Loucy (cell line): ENCODE data around the gene ESYT2.

Experiments
- EZH2phosphoT487 ChIP-seq: fragments of 200-600 bp; IDR thresholded peaks from 2 replicates; pipeline ENCODE4 v1.6.1; 2018; ENCODE audit warnings: antibody characterized with exemption, mild to moderate bottlenecking, moderate library complexity, borderline replicate concordance
- TF ChIP-seq, protein P1 (sequence below): fragments of 200-600 bp; sonication (generic); conservative IDR thresholded peaks from 2 replicates; pipeline ENCODE4 v1.5.1; 2014; ENCODE audit warnings: mild to moderate bottlenecking, antibody characterized with exemption, low read length

DNA sequence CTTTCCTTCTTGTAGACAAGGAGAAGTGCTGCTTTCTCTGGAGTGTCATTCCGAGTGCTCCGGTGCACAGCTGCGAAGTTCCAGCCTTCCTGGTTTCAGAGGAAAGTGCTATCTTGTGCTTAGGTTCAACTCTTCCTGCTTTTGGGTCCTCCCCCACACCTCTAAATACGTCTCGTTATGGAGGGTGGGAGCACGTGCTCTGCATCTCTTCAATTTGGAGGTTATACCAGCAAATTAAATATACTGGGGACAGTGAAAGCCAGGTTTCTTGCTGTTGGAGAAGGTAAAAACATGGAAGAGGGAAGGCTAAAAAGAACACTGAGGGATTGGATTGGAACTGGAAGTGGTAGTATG is 2.4 kb upstream of the ESYT2 start:
- TF ChIP-seq EZH2phosphoT487, result no peak
- TF ChIP-seq, protein P1, sequence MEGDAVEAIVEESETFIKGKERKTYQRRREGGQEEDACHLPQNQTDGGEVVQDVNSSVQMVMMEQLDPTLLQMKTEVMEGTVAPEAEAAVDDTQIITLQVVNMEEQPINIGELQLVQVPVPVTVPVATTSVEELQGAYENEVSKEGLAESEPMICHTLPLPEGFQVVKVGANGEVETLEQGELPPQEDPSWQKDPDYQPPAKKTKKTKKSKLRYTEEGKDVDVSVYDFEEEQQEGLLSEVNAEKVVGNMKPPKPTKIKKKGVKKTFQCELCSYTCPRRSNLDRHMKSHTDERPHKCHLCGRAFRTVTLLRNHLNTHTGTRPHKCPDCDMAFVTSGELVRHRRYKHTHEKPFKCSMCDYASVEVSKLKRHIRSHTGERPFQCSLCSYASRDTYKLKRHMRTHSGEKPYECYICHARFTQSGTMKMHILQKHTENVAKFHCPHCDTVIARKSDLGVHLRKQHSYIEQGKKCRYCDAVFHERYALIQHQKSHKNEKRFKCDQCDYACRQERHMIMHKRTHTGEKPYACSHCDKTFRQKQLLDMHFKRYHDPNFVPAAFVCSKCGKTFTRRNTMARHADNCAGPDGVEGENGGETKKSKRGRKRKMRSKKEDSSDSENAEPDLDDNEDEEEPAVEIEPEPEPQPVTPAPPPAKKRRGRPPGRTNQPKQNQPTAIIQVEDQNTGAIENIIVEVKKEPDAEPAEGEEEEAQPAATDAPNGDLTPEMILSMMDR, result no peak
